B cell (primary cell): ENCODE measurements around the gene PXN. TPM values are rescaled to one million over a fixed set of nuclear protein-coding genes. Genes with fewer than 3 reads are reported as not detected.

Source experiments
- ATAC-seq: fragments of 200-7000 bp; cut with Tn5 transposase; one replicate; pipeline ENCODE4 v1.10.0; 2021; ENCODE audit warnings: low read depth, mild to moderate bottlenecking, moderate number of reproducible peaks, moderate library complexity
- CTCF ChIA-PET: fragments of 350-600 bp; sonication (Branson Sonifier 250); formaldehyde crosslinking; loops from one replicate; lab custom pipeline; 2021; ENCODE audit warnings: antibody characterized with exemption, inconsistent platforms; lab: Charles Lee
- POLR2A ChIA-PET: fragments of 350-600 bp; sonication (Branson Sonifier 250); formaldehyde crosslinking; loops from one replicate; lab custom pipeline; 2021; ENCODE audit warnings: antibody characterized with exemption; lab: Charles Lee
- DNase-seq: peaks from one replicate; pipeline ENCODE4 v3.0.0; 2013
- H2AFZ ChIP-seq: 2 replicates; pipeline ENCODE4 v1.6.1; 2012; ENCODE audit warnings: mild to moderate bottlenecking, low read depth, low read length; ENCODE audit not compliant: insufficient read depth, poor library complexity, severe bottlenecking
- H3K27ac ChIP-seq, 2 donors: 1 replicate in 1 of 2; 2 replicates in 1 of 2; pipeline ENCODE4 v1.5.1; 2012 to 2013; ENCODE audit warnings: low read length in 2 of 2, mild to moderate bottlenecking in 2 of 2, moderate library complexity in 1 of 2
- H3K27me3 ChIP-seq, 4 experiments: fragments of 200-600 bp in 1 of 4; sonication (generic) in 1 of 4; replicated peaks in 1 of 4; 1 replicate in 2 of 4; 2 replicates in 2 of 4; pipeline versions ENCODE4 v1.6.1 to v1.7.0; 2013 to 2016; ENCODE audit warnings: low read length in 3 of 4, mild to moderate bottlenecking in 2 of 4, mixed read lengths in 1 of 4, moderate library complexity in 1 of 4; ENCODE audit not compliant: insufficient read depth in 4 of 4, control insufficient read depth in 3 of 4; ENCODE audit errors: control extremely low read depth in 1 of 4
- H3K36me3 ChIP-seq, 2 experiments: replicated peaks in 1 of 2; 1 replicate in 1 of 2; 2 replicates in 1 of 2; pipeline versions ENCODE4 v1.6.1 to v1.7.1; 2013; ENCODE audit warnings: low read length in 1 of 2; ENCODE audit not compliant: insufficient read depth in 2 of 2, control insufficient read depth in 1 of 2; ENCODE audit errors: control extremely low read depth in 1 of 2, extremely low read depth in 1 of 2
- H3K4me1 ChIP-seq, 2 donors: fragments of 200-600 bp in 1 of 2; sonication (generic) in 1 of 2; 1 replicate in 1 of 2; 2 replicates in 1 of 2; pipeline versions ENCODE4 v1.5.1 to v1.6.1; 2013 to 2017; ENCODE audit warnings: low read length in 2 of 2; ENCODE audit not compliant: control insufficient read depth in 2 of 2, insufficient read depth in 2 of 2
- H3K4me2 ChIP-seq: replicated peaks from 2 replicates; pipeline ENCODE3; 2012; ENCODE audit warnings: mild to moderate bottlenecking, low read depth, low read length; ENCODE audit not compliant: poor library complexity, severe bottlenecking
- H3K4me3 ChIP-seq, 5 experiments: fragments of 200-600 bp in 1 of 5; sonication (generic) in 1 of 5; 1 replicate in 3 of 5; 2 replicates in 2 of 5; pipeline versions ENCODE4 v1.5.1 to v1.7.0; 2011 to 2016; ENCODE audit warnings: low read length in 4 of 5, mild to moderate bottlenecking in 4 of 5, low read depth in 2 of 5, control low read depth in 1 of 5, moderate library complexity in 1 of 5; ENCODE audit not compliant: insufficient read depth in 1 of 5; ENCODE audit errors: control extremely low read depth in 1 of 5, extremely low read depth in 1 of 5
- H3K79me2 ChIP-seq: fragments of 200-600 bp; sonication (generic); one replicate; pipeline ENCODE4 v1.6.0; 2016; ENCODE audit warnings: low read length; ENCODE audit not compliant: control insufficient read depth, insufficient read depth
- H3K9ac ChIP-seq: fragments of 200-600 bp; sonication (generic); 2 replicates; pipeline ENCODE4 v1.6.1; 2017; ENCODE audit warnings: mild to moderate bottlenecking, low read length, moderate library complexity
- H3K9me3 ChIP-seq, 3 donors: one replicate each; pipeline versions ENCODE4 v1.6.1 to v1.7.1; 2013; ENCODE audit warnings: low read length in 2 of 3; ENCODE audit not compliant: control insufficient read depth in 2 of 3, insufficient read depth in 1 of 3; ENCODE audit errors: control extremely low read depth in 1 of 3
- H4K20me1 ChIP-seq: 2 replicates; pipeline ENCODE4 v1.6.0; 2012; ENCODE audit warnings: mild to moderate bottlenecking, low read length; ENCODE audit not compliant: insufficient read depth, control insufficient read depth, poor library complexity, severe bottlenecking
- H3K27ac Mint-ChIP-seq: one replicate; pipeline ENCODE4 v1.8.0; 2021; ENCODE audit warnings: mixed read lengths
- H3K27me3 Mint-ChIP-seq: one replicate; pipeline ENCODE4 v1.8.0; 2021; ENCODE audit warnings: mixed read lengths
- H3K4me1 Mint-ChIP-seq: one replicate; pipeline ENCODE4 v1.8.0; 2021; ENCODE audit warnings: mixed read lengths
- H3K4me3 Mint-ChIP-seq: one replicate; pipeline ENCODE4 v1.8.0; 2021; ENCODE audit warnings: mixed read lengths
- H3K9me3 Mint-ChIP-seq: one replicate; pipeline ENCODE4 v1.8.0; 2022; ENCODE audit warnings: mixed read lengths; ENCODE audit not compliant: insufficient read depth
- EZH2 ChIP-seq: IDR thresholded peaks from 2 replicates; pipeline ENCODE4 v1.6.1; 2012; ENCODE audit warnings: borderline replicate concordance, low read depth, mild to moderate bottlenecking, moderate library complexity, low read length; ENCODE audit not compliant: insufficient read depth, poor library complexity, severe bottlenecking
- WGBS: methylation state at CpG from one replicate; pipeline ENCODE4 v1.1.5; 2013; ENCODE audit warnings: missing lambda C conversion rate; ENCODE audit not compliant: insufficient coverage; 5-methylcytosine and 5-hydroxymethylcytosine counted together
- intact Hi-C: fragments of 100-400 bp; cut with micrococcal nuclease; formaldehyde crosslinking; loops from one replicate; pipeline ENCODE4 v1.10.0; 2022
- polyA plus RNA-seq: library from polyadenylated mRNA; depleted of rRNA; stranded (reverse); fragments of >200 nt; gene quantifications from 2 replicates; pipeline ENCODE4 v1.2.3, GENCODE V29; 2012
- total RNA-seq, 2 donors: library from RNA; stranded (reverse); fragments of 120-200 nt in 1 of 2; gene quantifications; 1 replicate in 1 of 2; 2 replicates in 1 of 2; pipeline versions ENCODE4 v1.2.3 to v1.2.4, GENCODE V29; 2013 to 2022
- TF ChIP-seq, protein P1 (sequence below): fragments of 200-600 bp; IDR thresholded peaks from one replicate; pipeline ENCODE4 v1.8.0; 2022; ENCODE audit warnings: antibody characterized with exemption, mild to moderate bottlenecking

The PXN gene
- total and polyA plus RNA-seq, 2 donors (not counting 1 experiment from before 2014, with no cell fraction given) = 2.0 to 3.1 TPM

- no peak for ATAC-seq
- no peaks in the 10 kb centered on the region for H4K20me1 ChIP-seq
- DNase-seq = no peak
- no peak overlapping the region for H3K9ac ChIP-seq
- Mint-ChIP-seq H3K4me1 (no peaks in the 10 kb centered on the region), H3K4me3 (no peak overlapping the region), H3K27me3 (peaks cover 4% of the 10 kb centered on the region), H3K27ac (no peak overlapping the region), H3K9me3 (no peaks in the 10 kb centered on the region)
- peaks cover 0 to 2% of the 10 kb centered on the region in 2 experiments for H3K36me3 ChIP-seq
- WGBS = 88% methylated on average over 19 of the region's 23 CpGs
- no peaks in the 10 kb centered on the region for H3K4me1 ChIP-seq
- H3K27me3 ChIP-seq = no peaks in the 10 kb centered on the region
- H2AFZ ChIP-seq = no peak overlapping the region
- no peak overlapping the region for H3K27ac ChIP-seq
- no peaks in the 10 kb centered on the region for H3K79me2 ChIP-seq
- H3K4me3 ChIP-seq = no peak overlapping the region
- no peaks in the 10 kb centered on the region for H3K9me3 ChIP-seq
- intact Hi-C loops = no loop called here
- CTCF ChIA-PET = no interaction called here
- H3K4me2 ChIP-seq = no peak overlapping the region
- POLR2A ChIA-PET = interaction anchor here (0.6 kb wide), 1 partner anchor 15 kb away, joined by 5 read pairs; the partner anchor contains the start of gene RPLP0
- TF ChIP-seq EZH2 = no peak
- TF ChIP-seq, protein P1, sequence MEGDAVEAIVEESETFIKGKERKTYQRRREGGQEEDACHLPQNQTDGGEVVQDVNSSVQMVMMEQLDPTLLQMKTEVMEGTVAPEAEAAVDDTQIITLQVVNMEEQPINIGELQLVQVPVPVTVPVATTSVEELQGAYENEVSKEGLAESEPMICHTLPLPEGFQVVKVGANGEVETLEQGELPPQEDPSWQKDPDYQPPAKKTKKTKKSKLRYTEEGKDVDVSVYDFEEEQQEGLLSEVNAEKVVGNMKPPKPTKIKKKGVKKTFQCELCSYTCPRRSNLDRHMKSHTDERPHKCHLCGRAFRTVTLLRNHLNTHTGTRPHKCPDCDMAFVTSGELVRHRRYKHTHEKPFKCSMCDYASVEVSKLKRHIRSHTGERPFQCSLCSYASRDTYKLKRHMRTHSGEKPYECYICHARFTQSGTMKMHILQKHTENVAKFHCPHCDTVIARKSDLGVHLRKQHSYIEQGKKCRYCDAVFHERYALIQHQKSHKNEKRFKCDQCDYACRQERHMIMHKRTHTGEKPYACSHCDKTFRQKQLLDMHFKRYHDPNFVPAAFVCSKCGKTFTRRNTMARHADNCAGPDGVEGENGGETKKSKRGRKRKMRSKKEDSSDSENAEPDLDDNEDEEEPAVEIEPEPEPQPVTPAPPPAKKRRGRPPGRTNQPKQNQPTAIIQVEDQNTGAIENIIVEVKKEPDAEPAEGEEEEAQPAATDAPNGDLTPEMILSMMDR = no peak
These were observed 49.5 kb downstream of the PXN start for GRCh38 chr12:120215766-120216735.

DNA sequence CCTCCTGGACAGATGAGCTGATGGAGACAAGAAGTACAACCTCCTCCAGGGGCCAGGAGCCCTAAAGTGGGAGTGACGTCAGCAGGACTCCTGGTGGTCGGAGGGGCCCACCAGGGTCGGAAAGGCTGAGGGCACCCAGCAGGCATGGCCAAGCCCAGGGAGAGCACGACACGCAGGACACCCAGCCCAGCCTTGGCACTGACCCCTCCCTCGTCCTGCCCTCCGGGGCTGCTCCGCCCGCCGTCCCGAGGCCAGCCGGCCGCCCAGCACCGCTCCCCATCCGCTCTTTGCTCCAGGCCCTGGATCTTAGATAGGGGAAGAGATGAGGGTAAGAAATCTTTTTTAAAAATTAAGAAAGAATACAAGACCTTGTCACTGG lies 50.2 kb downstream of the PXN start:
- Mint-ChIP-seq H3K27me3 (no peaks in the 10 kb centered on the region), H3K4me1 (no peaks in the 10 kb centered on the region), H3K4me3 (no peak overlapping the region), H3K27ac (no peak overlapping the region), H3K9me3 (no peaks in the 10 kb centered on the region)
- no peak overlapping the region for H3K27ac ChIP-seq
- WGBS = 94% methylated on average over 5 of the region's 15 CpGs
- no peak for DNase-seq
- no peak overlapping the region for H3K4me3 ChIP-seq
- H3K4me1 ChIP-seq = no peaks in the 10 kb centered on the region
- H3K27me3 ChIP-seq = no peaks in the 10 kb centered on the region
- H2AFZ ChIP-seq = no peak overlapping the region
- no peaks in the 10 kb centered on the region for H4K20me1 ChIP-seq
- TF ChIP-seq, protein P1 = no peak
- TF ChIP-seq EZH2 = no peak
- H3K36me3 ChIP-seq = peaks cover 0 to 5% of the 10 kb centered on the region in 2 experiments
- intact Hi-C loops = no loop called here
- H3K79me2 ChIP-seq = no peaks in the 10 kb centered on the region
- ATAC-seq = no peak
- no peak overlapping the region for H3K9ac ChIP-seq
- ChIA-PET CTCF (no interaction called here), POLR2A (interaction anchor here (0.6 kb wide), 1 partner anchor 46 kb away, joined by 3 read pairs; no protein-coding TSS in a partner anchor)
- no peaks in the 10 kb centered on the region for H3K9me3 ChIP-seq
- H3K4me2 ChIP-seq = no peak overlapping the region
